Astrocyte (in vitro differentiated cells and primary cell): ENCODE measurements around the gene KIFAP3. TPM values are rescaled to one million over a fixed set of nuclear protein-coding genes. Genes with fewer than 3 reads are reported as not detected.

Source experiments
- DNase-seq: peaks from one replicate; pipeline ENCODE4 v3.0.0-alpha.2; 2010; ENCODE audit warnings: low read depth
- FAIRE-seq: peaks from 2 replicates; lab custom pipeline; 2011; peaks lifted over from hg19 to GRCh38; lab: Jason Lieb, UNC
- H2AFZ ChIP-seq: 2 replicates; pipeline ENCODE4 v1.6.0; 2012; ENCODE audit warnings: low read depth, low read length, inconsistent platforms
- H3K27ac ChIP-seq: 2 replicates; pipeline ENCODE4 v1.5.1; 2011; ENCODE audit warnings: low read depth, low read length, inconsistent platforms
- H3K27me3 ChIP-seq: 2 replicates; pipeline ENCODE4 v1.6.0; 2011; ENCODE audit warnings: low read length, inconsistent platforms; ENCODE audit not compliant: insufficient read depth
- H3K36me3 ChIP-seq: 2 replicates; pipeline ENCODE4 v1.5.1; 2011; ENCODE audit warnings: low read length, inconsistent platforms; ENCODE audit not compliant: insufficient read depth
- H3K4me1 ChIP-seq: 2 replicates; pipeline ENCODE4 v1.5.1; 2011; ENCODE audit warnings: low read length, inconsistent platforms; ENCODE audit not compliant: insufficient read depth
- H3K4me2 ChIP-seq: 2 replicates; pipeline ENCODE4 v1.6.0; 2012; ENCODE audit warnings: low read length, inconsistent platforms
- H3K4me3 ChIP-seq: 2 replicates; pipeline ENCODE4 v1.5.1; 2011; ENCODE audit warnings: low read depth, mild to moderate bottlenecking, low read length, inconsistent platforms; ENCODE audit not compliant: insufficient read depth
- H3K79me2 ChIP-seq: 2 replicates; pipeline ENCODE4 v1.6.0; 2012; ENCODE audit warnings: mild to moderate bottlenecking, low read length, inconsistent platforms; ENCODE audit not compliant: insufficient read depth
- H3K9ac ChIP-seq: 2 replicates; pipeline ENCODE4 v1.6.0; 2012; ENCODE audit warnings: mild to moderate bottlenecking, low read length, inconsistent platforms
- H3K9me3 ChIP-seq: 2 replicates; pipeline ENCODE4 v1.5.1; 2012; ENCODE audit warnings: low read depth, mild to moderate bottlenecking, low read length, inconsistent platforms; ENCODE audit not compliant: insufficient read depth
- H4K20me1 ChIP-seq: 2 replicates; pipeline ENCODE4 v1.6.0; 2012; ENCODE audit warnings: low read length, inconsistent platforms; ENCODE audit not compliant: insufficient read depth
- H3K27ac Mint-ChIP-seq: one replicate; pipeline ENCODE4 v1.8.0; 2021; ENCODE audit warnings: mild to moderate bottlenecking, mixed read lengths; ENCODE audit not compliant: unreplicated experiment
- H3K27me3 Mint-ChIP-seq: one replicate; pipeline ENCODE4 v1.8.0; 2021; ENCODE audit warnings: low read depth, mixed read lengths; ENCODE audit not compliant: unreplicated experiment
- H3K36me3 Mint-ChIP-seq: one replicate; pipeline ENCODE4 v1.8.0; 2021; ENCODE audit warnings: low read depth, mixed read lengths; ENCODE audit not compliant: unreplicated experiment
- H3K4me1 Mint-ChIP-seq: one replicate; pipeline ENCODE4 v1.8.0; 2021; ENCODE audit warnings: low read depth, mixed read lengths; ENCODE audit not compliant: unreplicated experiment
- H3K4me3 Mint-ChIP-seq: one replicate; pipeline ENCODE4 v1.8.0; 2021; ENCODE audit warnings: mild to moderate bottlenecking, moderate library complexity, mixed read lengths; ENCODE audit not compliant: unreplicated experiment
- H3K9me3 Mint-ChIP-seq: one replicate; pipeline ENCODE4 v1.8.0; 2021; ENCODE audit warnings: mild to moderate bottlenecking, mixed read lengths; ENCODE audit not compliant: unreplicated experiment
- CTCF ChIP-seq: IDR thresholded peaks from 2 replicates; pipeline ENCODE4 v1.5.1; 2011; ENCODE audit warnings: low read depth, mild to moderate bottlenecking, inconsistent platforms, low read length, moderate library complexity; ENCODE audit not compliant: insufficient read depth
- EZH2 ChIP-seq: IDR thresholded peaks from 2 replicates; pipeline ENCODE4 v1.6.1; 2012; ENCODE audit warnings: mild to moderate bottlenecking, low read length, inconsistent platforms; ENCODE audit not compliant: insufficient read depth
- total RNA-seq: library from RNA; stranded (reverse); gene quantifications from 2 replicates; pipeline ENCODE4 v1.2.1, GENCODE V29; 2021

The KIFAP3 gene
- total RNA-seq, 1 donor from 2014 or later = 32.8 TPM

DNA sequence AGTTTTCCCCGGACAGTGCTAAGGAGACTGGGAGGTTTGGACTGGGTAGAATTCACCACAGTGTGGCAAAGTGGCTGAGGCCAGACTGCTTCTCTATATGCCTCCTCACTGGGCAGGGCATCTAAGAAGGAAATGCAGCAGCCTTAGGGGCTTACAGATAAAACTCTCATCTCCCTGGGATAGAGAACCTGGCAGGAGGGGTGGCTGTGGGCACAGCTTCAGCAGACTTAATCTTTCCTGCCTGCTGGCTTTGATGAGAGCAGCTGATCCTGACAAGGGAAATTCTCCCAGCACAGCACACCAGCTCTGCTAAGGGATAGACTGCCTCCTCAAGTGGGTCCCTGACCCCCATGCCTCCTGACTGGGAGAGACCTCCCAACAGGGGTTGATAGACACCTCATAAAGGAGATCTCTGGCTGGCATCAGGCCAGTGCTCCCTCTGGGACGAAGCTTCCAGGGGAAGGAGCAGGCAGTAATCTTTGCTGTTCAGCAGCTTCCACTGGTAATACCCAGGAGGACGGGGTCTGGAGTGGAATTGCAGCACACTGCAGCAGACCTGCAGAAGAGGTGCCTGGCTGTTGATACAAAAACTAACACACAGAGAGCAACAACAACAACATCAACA is 25.2 kb downstream of the KIFAP3 start:
- H3K4me3 Mint-ChIP-seq = no peak overlapping the region
- no peak overlapping the region for H3K4me3 ChIP-seq
- H3K36me3 ChIP-seq = no peaks in the 10 kb centered on the region
- no peaks in the 10 kb centered on the region for H3K79me2 ChIP-seq
- H3K36me3 Mint-ChIP-seq = peaks cover 23% of the 10 kb centered on the region
- FAIRE-seq (no peak), DNase-seq (no peak)
- no peaks in the 10 kb centered on the region for H3K27me3 ChIP-seq
- no peaks in the 10 kb centered on the region for H3K27me3 Mint-ChIP-seq
- H4K20me1 ChIP-seq = no peaks in the 10 kb centered on the region
- H3K4me1 ChIP-seq = no peaks in the 10 kb centered on the region
- no peak overlapping the region for H3K9ac ChIP-seq
- H3K27ac Mint-ChIP-seq = no peak overlapping the region
- no peak overlapping the region for H3K4me2 ChIP-seq
- peaks cover 6% of the 10 kb centered on the region for H3K4me1 Mint-ChIP-seq
- H2AFZ ChIP-seq = no peak overlapping the region
- no peaks in the 10 kb centered on the region for H3K9me3 ChIP-seq
- no peak for TF ChIP-seq CTCF
- TF ChIP-seq EZH2 = no peak
- H3K27ac ChIP-seq = no peak overlapping the region
- no peaks in the 10 kb centered on the region for H3K9me3 Mint-ChIP-seq

GRCh38 chr1:170048515-170048914 is 26.0 kb downstream of the KIFAP3 start:
- H3K36me3 ChIP-seq = no peaks in the 10 kb centered on the region
- H3K27me3 Mint-ChIP-seq = no peaks in the 10 kb centered on the region
- H3K9me3 ChIP-seq = no peaks in the 10 kb centered on the region
- DNase-seq = no peak
- no peak overlapping the region for H2AFZ ChIP-seq
- no peaks in the 10 kb centered on the region for H3K4me1 ChIP-seq
- no peak overlapping the region for H3K4me3 ChIP-seq
- TF ChIP-seq EZH2 = no peak
- TF ChIP-seq CTCF = no peak
- H3K36me3 Mint-ChIP-seq = peaks cover 16% of the 10 kb centered on the region
- H3K27ac Mint-ChIP-seq = no peak overlapping the region
- H3K9ac ChIP-seq = no peak overlapping the region
- FAIRE-seq = no peak
- H3K4me2 ChIP-seq = no peak overlapping the region
- no peaks in the 10 kb centered on the region for H3K9me3 Mint-ChIP-seq
- H3K27ac ChIP-seq = no peak overlapping the region
- no peak overlapping the region for H3K4me3 Mint-ChIP-seq
- H4K20me1 ChIP-seq = no peaks in the 10 kb centered on the region
- no peaks in the 10 kb centered on the region for H3K27me3 ChIP-seq
- H3K79me2 ChIP-seq = no peaks in the 10 kb centered on the region
- peaks cover 9% of the 10 kb centered on the region for H3K4me1 Mint-ChIP-seq

DNA sequence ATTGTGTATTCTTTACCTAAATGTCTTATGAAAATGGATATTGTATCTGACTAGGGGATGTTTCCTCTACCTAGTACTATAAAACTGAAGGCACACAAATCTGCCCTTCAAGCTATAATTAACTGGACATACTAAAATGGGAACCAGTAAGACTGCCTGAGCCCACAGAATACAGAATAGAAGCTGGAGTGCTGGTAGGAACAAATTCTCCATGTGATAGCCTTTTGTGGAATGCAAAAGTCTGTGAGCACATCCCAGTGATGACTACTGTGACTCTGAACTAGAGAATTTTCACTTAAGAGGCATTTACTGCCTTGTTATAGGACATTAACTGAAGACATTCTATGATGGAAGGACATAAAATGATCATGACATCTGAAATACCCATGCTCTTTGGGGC is 30.3 kb downstream of the KIFAP3 start:
- Histone ChIP-seq H3K9me3 (no peaks in the 10 kb centered on the region), H3K27me3 (no peaks in the 10 kb centered on the region), H3K4me1 (no peaks in the 10 kb centered on the region), H2AFZ (no peak overlapping the region), H4K20me1 (no peaks in the 10 kb centered on the region), H3K4me2 (no peak overlapping the region), H3K4me3 (no peak overlapping the region), H3K79me2 (no peaks in the 10 kb centered on the region), H3K27ac (no peak overlapping the region), H3K9ac (no peak overlapping the region), H3K36me3 (no peaks in the 10 kb centered on the region)
- DNase-seq (no peak), FAIRE-seq (no peak)
- H3K36me3 Mint-ChIP-seq = peaks cover 10% of the 10 kb centered on the region
- H3K27me3 Mint-ChIP-seq = no peaks in the 10 kb centered on the region
- H3K4me1 Mint-ChIP-seq = peaks cover 4% of the 10 kb centered on the region
- H3K9me3 Mint-ChIP-seq = no peaks in the 10 kb centered on the region
- no peak overlapping the region for H3K27ac Mint-ChIP-seq
- TF ChIP-seq EZH2 = no peak
- H3K4me3 Mint-ChIP-seq = no peak overlapping the region
